Karpas-422 (cell line): ENCODE results near the gene YEATS2. TPM values are rescaled to one million over a fixed set of nuclear protein-coding genes. Genes with fewer than 3 reads are reported as not detected.
"Not testable (repeated sequence)": the region's sequence is repeated elsewhere in the genome, so short reads cannot be mapped to it uniquely, and the experiment has no call there.

Experiments used
- DNase-seq: peaks from one replicate; pipeline ENCODE4 v3.0.0-alpha.2; 2015
- H2AFZ ChIP-seq: fragments of 200-600 bp; sonication (generic); 2 replicates; pipeline ENCODE4 v1.6.1; 2014; ENCODE audit warnings: antibody characterized with exemption, low read length, mixed read lengths
- H3K27ac ChIP-seq: fragments of 200-600 bp; sonication (generic); 2 replicates; pipeline ENCODE4 v1.5.1; 2014; ENCODE audit warnings: mild to moderate bottlenecking, low read length, moderate library complexity
- H3K27me3 ChIP-seq: fragments of 200-600 bp; sonication (generic); 2 replicates; pipeline ENCODE4 v1.6.1; 2014; ENCODE audit warnings: low read length, mixed read lengths
- H3K36me3 ChIP-seq: fragments of 200-600 bp; sonication (generic); 2 replicates; pipeline ENCODE4 v1.6.1; 2014; ENCODE audit warnings: low read length, mixed read lengths; ENCODE audit not compliant: insufficient read depth
- H3K4me1 ChIP-seq: fragments of 200-600 bp; sonication (generic); 2 replicates; pipeline ENCODE4 v1.6.1; 2014; ENCODE audit warnings: mild to moderate bottlenecking, low read length, mixed read lengths
- H3K4me2 ChIP-seq: fragments of 200-600 bp; sonication (generic); 2 replicates; pipeline ENCODE4 v1.6.1; 2014; ENCODE audit warnings: low read length, low read depth, mild to moderate bottlenecking; ENCODE audit not compliant: poor library complexity, severe bottlenecking
- H3K4me3 ChIP-seq: fragments of 200-600 bp; sonication (generic); 2 replicates; pipeline ENCODE4 v1.5.1; 2014; ENCODE audit warnings: mild to moderate bottlenecking, antibody characterized with exemption, low read length, mixed read lengths
- H3K79me2 ChIP-seq: fragments of 200-600 bp; sonication (generic); 2 replicates; pipeline ENCODE4 v1.6.1; 2014; ENCODE audit warnings: mild to moderate bottlenecking, low read length, mixed read lengths
- H3K9ac ChIP-seq: fragments of 200-600 bp; sonication (generic); 2 replicates; pipeline ENCODE4 v1.6.0; 2014; ENCODE audit warnings: low read length
- H3K9me2 ChIP-seq: fragments of 200-600 bp; sonication (generic), shearing (Covaris generic); replicated peaks from 2 replicates; pipeline ENCODE4 v1.6.0; 2014; ENCODE audit warnings: mild to moderate bottlenecking, low read length, moderate library complexity; ENCODE audit not compliant: insufficient read depth
- H3K9me3 ChIP-seq: fragments of 300-700, 200-600 bp; sonication (generic); 2 replicates; pipeline ENCODE4 v1.6.1; 2014; ENCODE audit warnings: low read length, mixed read lengths
- H4K20me1 ChIP-seq: fragments of 200-600 bp; sonication (generic); 2 replicates; pipeline ENCODE4 v1.6.1; 2014; ENCODE audit warnings: mild to moderate bottlenecking, antibody characterized with exemption, low read length, low read depth; ENCODE audit not compliant: insufficient read depth
- total RNA-seq: library from RNA; depleted of rRNA; stranded (reverse); fragments of >200 nt; shearing (Covaris generic); gene quantifications from 2 replicates; pipeline ENCODE4 v1.2.3, GENCODE V29; 2014; ENCODE audit warnings: low replicate concordance

The YEATS2 gene
- total RNA-seq, 1 experiment from 2014 or later, result 92.8 TPM

DNA sequence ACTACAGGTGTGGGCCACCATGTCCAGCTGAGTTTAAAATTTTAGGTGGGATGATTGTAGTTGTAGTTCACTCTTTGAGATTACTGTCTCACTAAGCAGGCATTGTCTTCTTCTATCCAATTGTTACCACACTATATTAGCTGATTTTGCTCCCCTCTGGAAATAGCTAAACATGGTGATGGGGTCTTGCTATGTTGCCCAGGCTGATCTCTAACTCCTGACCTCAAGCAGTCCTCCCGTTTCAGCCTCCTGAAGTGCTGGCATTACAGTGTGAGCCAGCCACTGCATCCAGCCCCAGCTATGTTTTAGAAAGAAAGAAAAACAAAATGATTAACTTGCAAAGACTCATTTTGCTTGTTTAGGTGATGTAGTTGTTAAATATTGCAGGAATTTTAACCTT, 30.6 kb downstream of the YEATS2 start:
- Histone ChIP-seq H3K9me3 (no peaks in the 10 kb centered on the region), H3K4me1 (no peaks in the 10 kb centered on the region), H3K27me3 (no peaks in the 10 kb centered on the region), H3K9ac (no peak overlapping the region), H2AFZ (no peak overlapping the region), H3K4me2 (no peak overlapping the region), H3K79me2 (peaks cover 57% of the 10 kb centered on the region), H3K4me3 (no peak overlapping the region), H3K36me3 (peaks cover 81% of the 10 kb centered on the region), H3K27ac (no peak overlapping the region), H3K9me2 (no peaks in the 10 kb centered on the region), H4K20me1 (no peaks in the 10 kb centered on the region)
- no peak for DNase-seq

DNA sequence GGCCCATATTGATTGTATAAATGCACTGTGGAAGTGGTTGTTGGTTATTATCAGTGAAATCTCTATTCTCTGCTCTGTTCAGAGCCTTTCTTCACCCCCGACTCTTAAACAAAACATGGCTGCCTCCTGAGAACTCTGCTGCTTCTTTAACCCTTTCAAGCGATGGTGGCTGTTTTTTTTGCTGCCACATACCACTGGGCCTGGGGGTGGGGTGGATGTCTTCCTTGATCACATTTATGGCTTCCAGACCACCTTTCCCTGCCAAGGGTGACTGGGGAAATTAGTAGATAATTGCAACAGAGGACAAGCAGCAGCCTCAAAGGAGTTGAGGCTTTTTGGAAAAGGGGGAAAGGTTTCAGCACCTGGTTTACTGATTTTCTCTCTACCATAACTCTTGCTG, 32.8 kb downstream of the YEATS2 start:
- Histone ChIP-seq H2AFZ (no peak overlapping the region), H4K20me1 (no peaks in the 10 kb centered on the region), H3K79me2 (peaks cover 72% of the 10 kb centered on the region), H3K4me3 (no peak overlapping the region), H3K36me3 (peaks cover 83% of the 10 kb centered on the region), H3K27me3 (no peaks in the 10 kb centered on the region), H3K9me3 (no peaks in the 10 kb centered on the region), H3K27ac (no peak overlapping the region), H3K9me2 (no peaks in the 10 kb centered on the region), H3K4me2 (no peak overlapping the region), H3K4me1 (no peaks in the 10 kb centered on the region), H3K9ac (no peak overlapping the region)
- no peak for DNase-seq

DNA sequence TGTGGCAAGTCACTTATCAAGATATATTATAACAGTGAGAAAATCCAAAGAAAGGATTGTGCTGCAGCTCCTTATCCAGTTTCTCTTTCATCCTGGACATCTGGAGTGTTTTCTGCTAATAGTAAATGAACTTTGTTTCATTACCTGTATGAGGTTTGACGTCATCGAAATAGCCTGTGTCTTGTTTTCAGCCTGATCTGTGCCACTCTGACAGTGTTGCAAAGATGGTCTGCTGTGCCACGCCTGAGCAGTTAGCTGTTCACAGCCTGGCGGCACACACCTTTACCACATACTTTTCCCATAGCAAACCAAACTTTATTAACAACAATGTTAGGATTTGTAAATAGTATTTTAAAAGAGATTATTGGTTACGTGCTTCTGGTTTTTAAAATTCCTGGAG, 34.0 kb downstream of the YEATS2 start:
- Histone ChIP-seq H3K79me2 (peaks cover 68% of the 10 kb centered on the region), H3K4me2 (no peak overlapping the region), H3K36me3 (peaks cover 83% of the 10 kb centered on the region), H3K9ac (no peak overlapping the region), H4K20me1 (no peaks in the 10 kb centered on the region), H3K9me2 (no peaks in the 10 kb centered on the region), H3K27ac (no peak overlapping the region), H2AFZ (no peak overlapping the region), H3K9me3 (no peaks in the 10 kb centered on the region), H3K4me1 (no peaks in the 10 kb centered on the region), H3K27me3 (no peaks in the 10 kb centered on the region), H3K4me3 (no peak overlapping the region)
- peak; percentile 38 for DNase-seq

DNA sequence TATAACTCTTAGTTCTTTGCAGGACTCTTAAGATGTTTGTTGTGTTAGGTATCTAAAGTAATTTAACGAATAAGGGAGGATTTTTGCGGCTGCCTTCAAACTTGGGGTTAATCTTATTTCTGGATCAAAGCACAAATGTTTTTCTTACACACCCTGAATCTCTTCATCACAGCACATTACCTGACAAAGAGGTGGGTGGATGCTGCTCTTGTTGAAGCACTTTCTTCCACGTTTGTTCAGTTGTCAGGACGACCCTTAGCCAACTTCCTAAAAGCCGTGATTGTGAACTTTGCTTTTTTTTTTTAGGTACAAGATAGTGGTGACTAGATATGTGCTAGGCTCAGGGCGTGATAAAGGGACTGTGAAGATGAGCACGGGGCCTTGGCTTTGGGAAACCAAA, 36.0 kb downstream of the YEATS2 start:
- no peak overlapping the region for H3K4me3 ChIP-seq
- no peaks in the 10 kb centered on the region for H3K27me3 ChIP-seq
- H3K9me3 ChIP-seq, result no peaks in the 10 kb centered on the region
- peaks cover 59% of the 10 kb centered on the region for H3K79me2 ChIP-seq
- no peaks in the 10 kb centered on the region for H4K20me1 ChIP-seq
- H3K9me2 ChIP-seq, result no peaks in the 10 kb centered on the region
- no peak overlapping the region for H2AFZ ChIP-seq
- H3K9ac ChIP-seq, result no peak overlapping the region
- H3K36me3 ChIP-seq, result peaks cover 80% of the 10 kb centered on the region
- H3K27ac ChIP-seq, result no peak overlapping the region
- no peaks in the 10 kb centered on the region for H3K4me1 ChIP-seq
- DNase-seq, result no peak
- H3K4me2 ChIP-seq, result no peak overlapping the region

DNA sequence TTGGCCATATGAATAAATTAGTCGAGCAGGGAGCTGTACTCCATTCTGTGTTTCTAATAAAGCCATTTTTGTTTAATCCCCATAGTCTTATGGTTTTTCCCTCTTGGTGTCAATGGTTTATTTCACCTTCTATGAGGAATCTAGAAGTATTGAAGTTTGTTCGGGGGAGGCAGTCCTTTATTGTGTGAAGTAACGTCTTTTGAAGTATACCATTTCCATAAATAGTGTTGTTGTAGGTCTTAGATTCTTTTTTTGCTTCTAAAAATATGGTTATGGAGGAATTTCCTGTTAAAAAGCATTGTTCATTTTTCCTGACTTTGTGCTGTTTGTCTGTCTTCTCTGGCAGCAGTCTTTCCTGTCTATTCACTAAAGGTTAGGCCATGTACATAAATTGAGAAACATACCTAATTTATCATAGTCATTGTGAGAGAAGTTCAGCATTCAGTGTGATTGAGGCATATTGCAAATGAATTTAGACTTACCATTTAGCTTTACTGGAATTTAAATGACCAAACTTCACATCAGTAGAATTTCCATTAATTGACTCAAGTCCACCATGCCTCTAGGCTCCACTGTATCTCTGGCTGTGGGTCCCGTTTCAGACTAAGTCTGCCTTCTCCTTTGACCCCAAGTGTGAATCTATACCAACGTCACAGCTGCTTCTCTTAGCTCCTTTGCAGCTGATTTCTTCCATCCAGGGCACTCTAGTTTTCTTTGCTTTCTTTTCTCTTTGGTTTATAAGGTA, 37.3 kb downstream of the YEATS2 start:
- H3K79me2 ChIP-seq, result peaks cover 57% of the 10 kb centered on the region
- no peaks in the 10 kb centered on the region for H3K4me1 ChIP-seq
- no peak overlapping the region for H3K27ac ChIP-seq
- no peak overlapping the region for H2AFZ ChIP-seq
- H3K4me2 ChIP-seq, result no peak overlapping the region
- H3K36me3 ChIP-seq, result peaks cover 70% of the 10 kb centered on the region
- H3K9me3 ChIP-seq, result no peaks in the 10 kb centered on the region
- H3K27me3 ChIP-seq, result no peaks in the 10 kb centered on the region
- H3K9me2 ChIP-seq, result no peaks in the 10 kb centered on the region
- H4K20me1 ChIP-seq, result no peaks in the 10 kb centered on the region
- H3K4me3 ChIP-seq, result no peak overlapping the region
- H3K9ac ChIP-seq, result no peak overlapping the region
- no peak for DNase-seq

DNA sequence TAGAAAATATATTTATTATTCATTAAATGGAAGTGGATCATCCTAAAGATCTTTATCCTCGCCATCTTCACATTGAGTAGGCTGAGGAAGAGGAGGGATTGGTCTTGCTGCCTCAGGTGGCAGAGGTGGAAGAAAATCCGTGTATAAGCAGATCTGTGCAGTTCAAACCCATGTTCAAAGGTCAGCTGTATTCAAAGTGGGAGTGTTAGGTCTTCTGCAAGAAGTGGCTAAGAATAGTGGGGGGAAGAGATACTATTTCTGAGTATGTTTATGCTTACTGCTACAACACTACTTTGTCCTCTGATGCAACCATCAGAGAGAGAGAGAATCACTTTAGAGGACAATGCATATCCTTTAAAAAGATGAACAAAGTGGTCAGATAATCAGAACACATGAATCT, 39.5 kb downstream of the YEATS2 start:
- H3K27ac ChIP-seq, result no peak overlapping the region
- peaks cover 58% of the 10 kb centered on the region for H3K36me3 ChIP-seq
- no peak overlapping the region for H3K9ac ChIP-seq
- H3K4me3 ChIP-seq, result no peak overlapping the region
- DNase-seq, result no peak
- no peaks in the 10 kb centered on the region for H3K9me2 ChIP-seq
- no peak overlapping the region for H2AFZ ChIP-seq
- no peaks in the 10 kb centered on the region for H3K27me3 ChIP-seq
- H3K4me1 ChIP-seq, result no peaks in the 10 kb centered on the region
- H3K9me3 ChIP-seq, result no peaks in the 10 kb centered on the region
- H4K20me1 ChIP-seq, result no peaks in the 10 kb centered on the region
- no peak overlapping the region for H3K4me2 ChIP-seq
- peaks cover 45% of the 10 kb centered on the region for H3K79me2 ChIP-seq

DNA sequence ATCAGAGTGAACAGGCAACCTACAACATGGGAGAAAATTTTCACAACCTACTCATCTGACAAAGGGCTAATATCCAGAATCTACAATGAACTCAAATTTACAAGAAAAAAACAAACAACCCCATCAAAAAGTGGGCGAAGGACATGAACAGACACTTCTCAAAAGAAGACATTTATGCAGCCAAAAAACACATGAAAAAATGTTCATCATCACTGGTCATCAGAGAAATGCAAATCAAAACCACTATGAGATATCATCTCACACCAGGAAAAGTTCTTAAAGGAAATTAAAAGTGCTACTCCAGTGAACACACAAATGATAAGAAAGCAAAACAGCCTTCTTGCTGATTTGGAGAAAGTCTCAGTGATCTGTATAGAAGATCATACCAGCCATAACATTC, 42.6 kb downstream of the YEATS2 start:
- Histone ChIP-seq H3K79me2 (peaks cover 43% of the 10 kb centered on the region), H3K36me3 (peaks cover 50% of the 10 kb centered on the region)
- H4K20me1 ChIP-seq, H3K4me3 ChIP-seq, H2AFZ ChIP-seq, H3K9me2 ChIP-seq, H3K27me3 ChIP-seq, DNase-seq, H3K9ac ChIP-seq, H3K4me2 ChIP-seq, H3K4me1 ChIP-seq, H3K27ac ChIP-seq, H3K9me3 ChIP-seq: not testable (repeated sequence)

DNA sequence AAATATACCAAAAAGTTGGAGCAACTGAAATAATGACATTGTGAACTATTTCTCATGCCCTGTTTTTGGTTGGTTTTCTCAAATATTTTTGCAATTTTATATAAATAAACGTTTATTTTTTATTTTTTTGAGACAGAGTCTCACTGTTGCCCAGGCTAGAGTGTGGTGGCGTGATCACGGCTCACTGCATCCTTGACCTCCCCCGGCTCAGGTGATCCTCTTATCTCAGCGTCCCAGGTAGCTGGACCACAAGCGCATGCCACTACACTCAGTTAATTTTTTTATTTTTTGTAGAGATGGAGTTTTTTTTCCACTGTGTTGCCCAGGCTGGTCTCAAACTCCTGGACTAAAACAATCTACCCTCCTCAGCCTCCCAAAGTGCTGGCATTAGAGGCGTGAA, 45.6 kb downstream of the YEATS2 start:
- no peak overlapping the region for H2AFZ ChIP-seq
- peaks cover 37% of the 10 kb centered on the region for H3K79me2 ChIP-seq
- no peaks in the 10 kb centered on the region for H3K4me1 ChIP-seq
- H3K36me3 ChIP-seq, result peaks cover 45% of the 10 kb centered on the region
- H3K9me3 ChIP-seq, result no peaks in the 10 kb centered on the region
- H3K4me3 ChIP-seq, result no peak overlapping the region
- no peak overlapping the region for H3K4me2 ChIP-seq
- H4K20me1 ChIP-seq, result no peaks in the 10 kb centered on the region
- no peaks in the 10 kb centered on the region for H3K27me3 ChIP-seq
- H3K27ac ChIP-seq, result no peak overlapping the region
- no peak overlapping the region for H3K9ac ChIP-seq
- no peak for DNase-seq
- no peaks in the 10 kb centered on the region for H3K9me2 ChIP-seq
